ENCODE measurements around the gene AURKB. TPM values are rescaled to one million over a fixed set of nuclear protein-coding genes. Genes with fewer than 3 reads are reported as not detected.

The AURKB gene
- total and polyA plus RNA-seq, 2 of the 13 experiments (the other 11 are each of a cell fraction or from before 2014, with no cell fraction given) = 29.5 to 75.3 TPM

GRCh38 chr17:8187517-8188262, 22.7 kb downstream of the AURKB start (continued):
- TF ChIP-seq SKIL (CRISPR knock-in tag; IDR thresholded peaks at IDR 0.05; ENCODE audit: borderline replicate concordance) (no peak), KLF16 (CRISPR knock-in tag; IDR thresholded peaks at IDR 0.05) (peak in 1 of 2 experiments; percentile 67; a peak in 1 of 4 replicates), HOXA7 (CRISPR knock-in tag; IDR thresholded peaks at IDR 0.05) (no peak), TFDP1 (CRISPR knock-in tag; IDR thresholded peaks at IDR 0.05; ENCODE audit: borderline replicate concordance) (peak; percentile 87), NONO (IDR thresholded peaks at IDR 0.05) (no peak), NONO (CRISPR knock-in tag; conservative IDR thresholded peaks at IDR 0.05) (peak; percentile 58; the same call in 1 of the 2 replicates), PRDM10 (CRISPR knock-in tag; IDR thresholded peaks at IDR 0.05; ENCODE audit: low read depth) (no peak; the same call in 1 of the 2 replicates), AKAP8 (CRISPR knock-in tag; IDR thresholded peaks at IDR 0.05) (0 out of 2 replicates have a peak, but pooled peaks have one; percentile 45), ZNF335 (CRISPR knock-in tag; IDR thresholded peaks at IDR 0.05) (peak; percentile 69; the same call in 1 of the 2 replicates), GRHL1 (CRISPR knock-in tag; conservative IDR thresholded peaks at IDR 0.05) (no peak), NFYB (CRISPR knock-in tag; IDR thresholded peaks at IDR 0.05) (peak; percentile 50; the same call in 1 of the 2 replicates), NCOA5 (CRISPR knock-in tag; IDR thresholded peaks at IDR 0.05) (no peak), ZNF432 (CRISPR knock-in tag; IDR thresholded peaks at IDR 0.05; ENCODE audit: borderline replicate concordance) (no peak), GLMP (CRISPR knock-in tag; IDR thresholded peaks at IDR 0.05; ENCODE audit: borderline replicate concordance) (no peak), ARNTL (CRISPR knock-in tag; IDR thresholded peaks at IDR 0.05) (peak; percentile 14; the same call in 1 of the 2 replicates), ZFP90 (CRISPR knock-in tag; IDR thresholded peaks at IDR 0.05; ENCODE audit: borderline replicate concordance) (no peak), IKZF5 (CRISPR knock-in tag; IDR thresholded peaks at IDR 0.05) (peak; percentile 76; the same call in 1 of the 2 replicates)

All from HepG2 (cell line).